ENCODE measurements around the gene RAD51B.

RAD51B gene

DNA sequence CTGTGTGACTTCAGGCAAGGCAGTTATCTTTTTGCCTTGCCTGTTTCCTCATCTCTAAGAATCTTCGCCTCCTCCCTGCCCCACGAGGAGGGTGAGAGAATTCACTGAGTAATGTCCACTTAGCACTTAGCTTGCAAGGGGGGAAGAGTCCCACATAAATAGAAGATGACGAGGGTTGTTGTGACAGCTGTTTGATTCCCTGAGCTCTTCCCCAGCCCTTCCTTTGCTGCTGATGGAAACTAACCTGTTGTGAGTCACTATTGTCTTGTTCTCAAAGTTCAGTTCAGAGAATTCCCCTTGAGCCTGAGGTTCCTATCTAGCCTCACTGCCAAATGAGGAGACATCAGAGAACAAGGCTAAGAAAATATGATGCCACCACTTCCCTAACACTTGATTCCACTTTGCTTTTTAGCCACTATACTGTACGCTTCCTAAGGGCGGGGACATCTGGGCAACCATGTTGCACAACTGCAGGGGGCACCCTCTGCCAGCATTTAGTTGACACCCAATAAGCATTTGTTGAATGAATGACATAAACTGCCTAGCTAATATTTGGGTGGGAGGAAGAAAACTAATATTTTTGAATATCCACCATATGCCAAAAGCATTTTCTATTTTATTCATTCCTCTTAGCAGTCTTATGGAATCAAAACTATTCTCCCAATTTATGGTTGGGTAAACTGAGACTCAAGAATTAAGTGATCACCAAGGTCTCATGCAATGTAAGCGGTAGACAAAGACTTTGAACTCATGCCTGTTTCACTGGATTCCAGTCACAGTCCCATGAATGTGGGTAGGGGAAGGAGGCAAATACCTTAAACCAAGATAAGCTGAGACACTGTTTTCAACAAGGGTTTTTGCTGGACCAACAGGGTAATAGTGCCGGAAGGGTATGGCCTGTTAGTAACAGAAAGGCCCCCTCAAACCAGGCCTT lies 895.7 kb downstream of the RAD51B start:
- no peak overlapping the region for H3K4me3 ChIP-seq (ENCODE audit: low read length)
- TF ChIP-seq, protein P1, sequence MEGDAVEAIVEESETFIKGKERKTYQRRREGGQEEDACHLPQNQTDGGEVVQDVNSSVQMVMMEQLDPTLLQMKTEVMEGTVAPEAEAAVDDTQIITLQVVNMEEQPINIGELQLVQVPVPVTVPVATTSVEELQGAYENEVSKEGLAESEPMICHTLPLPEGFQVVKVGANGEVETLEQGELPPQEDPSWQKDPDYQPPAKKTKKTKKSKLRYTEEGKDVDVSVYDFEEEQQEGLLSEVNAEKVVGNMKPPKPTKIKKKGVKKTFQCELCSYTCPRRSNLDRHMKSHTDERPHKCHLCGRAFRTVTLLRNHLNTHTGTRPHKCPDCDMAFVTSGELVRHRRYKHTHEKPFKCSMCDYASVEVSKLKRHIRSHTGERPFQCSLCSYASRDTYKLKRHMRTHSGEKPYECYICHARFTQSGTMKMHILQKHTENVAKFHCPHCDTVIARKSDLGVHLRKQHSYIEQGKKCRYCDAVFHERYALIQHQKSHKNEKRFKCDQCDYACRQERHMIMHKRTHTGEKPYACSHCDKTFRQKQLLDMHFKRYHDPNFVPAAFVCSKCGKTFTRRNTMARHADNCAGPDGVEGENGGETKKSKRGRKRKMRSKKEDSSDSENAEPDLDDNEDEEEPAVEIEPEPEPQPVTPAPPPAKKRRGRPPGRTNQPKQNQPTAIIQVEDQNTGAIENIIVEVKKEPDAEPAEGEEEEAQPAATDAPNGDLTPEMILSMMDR (conservative IDR thresholded peaks at IDR 0.05; ENCODE audit: low read depth, low read length), result no peak
- DNase-seq (ENCODE audit: low read depth), result no peak

DNA sequence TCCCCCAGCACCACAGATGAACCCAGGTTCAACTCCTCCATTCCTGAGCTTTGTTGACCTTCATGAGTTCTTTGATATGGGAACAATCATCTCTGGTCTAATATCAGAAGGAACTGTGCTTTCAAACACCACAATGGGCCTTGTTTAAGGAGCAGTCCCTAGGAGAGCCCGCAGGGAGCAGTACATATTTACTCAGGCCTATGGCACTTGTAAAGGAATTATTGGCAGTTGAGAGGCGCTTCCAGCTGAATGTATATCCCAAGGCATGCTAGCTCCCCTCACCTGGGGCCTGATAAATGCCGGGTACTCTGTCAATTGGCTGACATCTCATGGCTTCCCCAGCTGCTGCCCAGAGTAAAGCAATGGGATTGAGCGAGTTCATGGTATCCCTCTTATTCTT lies 897.1 kb downstream of the RAD51B start:
- DNase-seq (ENCODE audit: low read depth), result no peak
- H3K4me3 ChIP-seq (ENCODE audit: low read length), result no peak overlapping the region
- TF ChIP-seq, protein P1 (conservative IDR thresholded peaks at IDR 0.05; ENCODE audit: low read depth, low read length), result no peak

DNA sequence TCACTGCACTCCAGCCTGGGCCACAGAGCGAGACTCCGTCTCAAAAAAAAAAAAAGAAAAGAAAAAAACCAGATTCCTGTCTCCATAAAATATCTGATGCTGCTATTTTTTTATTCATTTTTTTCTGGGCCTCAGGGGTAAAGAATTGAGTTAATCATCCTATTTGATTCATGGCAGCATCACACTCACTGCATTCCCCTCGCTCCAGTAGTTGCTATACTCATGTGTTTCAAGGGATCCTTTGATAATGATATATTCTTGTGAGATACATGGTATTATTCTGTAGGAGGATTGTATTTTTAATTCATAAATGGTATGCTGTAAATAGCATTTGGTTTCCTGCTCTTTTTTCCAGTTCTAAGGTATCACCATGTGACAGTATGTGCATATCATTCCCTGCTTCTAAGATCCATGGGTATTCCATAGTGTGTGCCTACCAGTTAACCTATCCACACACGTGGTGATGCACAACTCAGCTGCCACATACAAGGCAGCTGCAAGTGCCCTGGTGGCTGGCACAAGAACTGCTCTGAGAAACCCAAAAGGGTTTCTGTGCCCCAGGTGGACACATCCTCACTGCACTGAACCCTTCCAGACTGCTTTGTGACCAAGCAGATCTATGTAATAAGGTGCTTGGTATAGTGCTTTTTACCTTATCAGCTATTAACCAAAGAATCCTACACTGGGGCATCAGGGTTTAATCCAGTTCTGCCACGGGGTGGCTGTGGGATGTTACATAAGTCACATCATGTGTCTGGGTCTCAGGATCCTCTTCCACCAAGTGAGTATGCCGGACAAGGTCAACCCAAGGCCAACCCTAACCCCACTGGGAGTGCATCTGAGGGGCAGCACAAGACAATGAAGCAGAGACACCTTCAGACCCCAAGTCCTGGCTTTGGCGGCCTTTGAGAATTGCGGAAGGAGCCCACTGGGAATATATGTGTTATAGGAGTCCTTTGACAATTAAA lies 898.7 kb downstream of the RAD51B start:
- H3K4me3 ChIP-seq (ENCODE audit: low read length), result no peak overlapping the region
- TF ChIP-seq, protein P1 (conservative IDR thresholded peaks at IDR 0.05; ENCODE audit: low read depth, low read length), result peak; percentile 54
- no peak for DNase-seq (ENCODE audit: low read depth)

DNA sequence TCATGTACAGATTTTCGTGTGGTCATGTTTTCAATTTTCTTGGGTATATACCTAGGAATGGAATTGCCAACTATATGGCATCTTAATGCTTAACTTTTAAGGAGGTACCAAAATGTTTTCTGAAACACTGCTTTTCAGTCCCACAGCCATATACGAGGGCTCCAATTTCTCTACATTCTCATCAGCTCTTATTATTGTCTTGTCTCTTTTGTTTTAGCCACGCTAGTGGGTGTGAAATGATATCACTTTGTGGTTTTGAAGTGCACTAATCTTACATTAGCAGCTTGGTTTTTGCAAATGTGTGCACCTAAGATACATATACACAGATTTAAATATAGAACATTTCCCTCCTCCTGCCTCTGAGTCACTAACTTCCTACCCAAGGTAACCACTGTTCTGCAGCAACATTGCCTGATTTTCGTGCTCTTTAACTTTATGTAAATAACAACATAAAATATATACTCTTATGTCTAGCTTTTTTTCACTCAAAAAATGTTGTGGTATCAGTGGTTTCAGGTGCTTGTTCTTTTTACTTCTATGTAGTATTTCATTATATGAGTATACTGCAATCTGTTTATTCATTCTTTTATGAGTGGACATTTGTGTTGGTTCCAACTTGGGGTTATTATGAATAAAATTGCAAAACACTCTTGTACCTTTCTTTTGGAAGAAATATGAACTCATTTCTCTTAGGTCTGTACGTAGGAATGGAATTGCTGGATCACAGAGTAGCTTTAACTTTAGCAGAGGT lies 900.2 kb downstream of the RAD51B start:
- TF ChIP-seq, protein P1 (conservative IDR thresholded peaks at IDR 0.05; ENCODE audit: low read depth, low read length), result no peak
- H3K4me3 ChIP-seq (ENCODE audit: low read length), result no peak overlapping the region
- no peak for DNase-seq (ENCODE audit: low read depth)

DNA sequence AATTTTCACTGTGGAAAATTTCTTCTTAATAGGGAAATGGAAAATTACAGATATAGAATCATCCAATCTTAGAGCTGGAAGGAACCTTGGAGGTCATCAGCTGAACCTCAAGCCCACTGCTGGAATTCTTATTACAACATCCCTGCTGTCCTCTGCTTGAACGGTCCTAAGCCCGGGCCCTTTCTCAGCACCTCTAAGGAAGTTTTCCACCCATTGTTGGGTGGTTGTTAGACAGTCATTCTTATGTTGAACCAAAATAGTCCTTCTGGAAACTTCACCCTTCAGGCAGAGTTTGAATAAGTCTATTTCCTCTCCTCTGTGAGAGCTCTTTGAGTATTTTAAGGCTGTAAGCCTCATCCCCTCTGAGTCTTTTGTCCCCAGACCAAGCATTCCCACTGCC lies 902.6 kb downstream of the RAD51B start:
- H3K4me3 ChIP-seq (ENCODE audit: low read length), result no peak overlapping the region
- TF ChIP-seq, protein P1 (conservative IDR thresholded peaks at IDR 0.05; ENCODE audit: low read depth, low read length), result no peak
- DNase-seq (ENCODE audit: low read depth), result no peak

DNA sequence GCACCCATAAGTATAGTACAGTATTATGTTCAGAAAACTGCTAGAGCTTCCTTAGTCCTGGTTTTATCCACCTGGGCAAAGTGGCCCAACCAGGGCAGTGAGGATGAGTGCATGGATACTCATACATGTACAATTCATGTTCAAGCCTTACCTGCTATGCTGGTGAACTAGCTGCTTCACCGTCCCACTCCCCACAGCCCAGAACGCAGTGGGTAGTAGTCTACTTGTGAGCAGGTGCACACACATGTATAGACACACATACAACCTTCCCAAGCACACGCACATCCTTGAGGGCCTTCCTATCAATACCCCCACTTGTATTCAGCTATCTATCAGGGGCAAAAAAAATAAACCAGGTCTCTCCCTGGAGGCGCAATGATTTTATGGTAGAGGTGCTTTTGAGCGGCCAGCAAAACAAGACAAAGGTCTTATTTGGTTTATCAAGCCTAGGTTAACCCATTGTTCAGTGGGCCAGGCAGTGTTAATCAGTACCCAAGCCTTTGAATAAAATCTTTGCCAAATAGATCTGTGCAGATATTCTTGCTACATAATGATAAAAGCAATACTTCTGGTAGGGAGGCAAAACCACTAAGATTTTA lies 903.5 kb downstream of the RAD51B start:
- DNase-seq (ENCODE audit: low read depth), result no peak
- TF ChIP-seq, protein P1 (conservative IDR thresholded peaks at IDR 0.05; ENCODE audit: low read depth, low read length), result no peak
- no peak overlapping the region for H3K4me3 ChIP-seq (ENCODE audit: low read length)
